Measurements from ENCODE around the gene PPP1CA.
A peak's percentile ranks its signal among the peaks of the same experiment; 100 is the strongest.

Gene PPP1CA

DNA sequence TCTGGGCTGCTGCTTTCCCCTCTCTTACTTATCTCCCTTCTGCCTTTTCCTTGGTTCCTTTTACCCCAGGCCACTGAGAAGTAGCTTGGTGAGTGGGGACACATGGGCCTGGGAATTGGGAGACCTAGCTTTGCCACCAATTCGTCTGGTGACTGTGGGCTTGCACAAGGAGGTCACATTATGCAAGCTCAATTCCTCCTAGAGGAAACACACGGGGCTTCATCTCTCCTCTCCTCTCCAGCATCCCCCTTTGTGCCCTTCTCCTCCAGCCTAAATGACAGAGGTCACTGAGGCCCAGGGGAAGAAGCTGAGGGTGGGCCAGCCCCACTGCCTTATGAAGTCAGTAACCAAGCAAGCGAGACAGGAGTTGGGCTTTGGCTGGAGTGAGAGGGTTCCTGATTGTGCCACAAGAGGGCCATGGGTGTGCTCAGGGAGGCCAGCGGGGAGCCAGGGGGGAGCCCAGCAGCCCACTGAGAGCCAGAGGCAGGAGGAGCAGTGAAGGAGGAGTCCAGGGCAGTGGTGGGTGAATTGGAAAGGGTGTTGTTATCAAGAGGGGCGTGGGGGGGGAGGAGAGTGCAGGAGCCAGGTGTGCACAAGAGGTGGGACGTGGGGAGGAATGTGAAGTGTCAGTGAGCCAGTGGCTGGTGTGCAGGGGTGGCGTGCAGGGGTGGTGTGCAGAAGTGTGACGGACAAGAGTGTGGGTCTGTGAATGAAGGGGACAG lies 30.3 kb downstream of the PPP1CA start:
- no peak for DNase-seq

GRCh38 chr11:67370351-67371076 lies 31.1 kb downstream of the PPP1CA start:
- DNase-seq: no peak

GRCh38 chr11:67369801-67370284 lies 31.8 kb downstream of the PPP1CA start:
- DNase-seq: no peak

DNA sequence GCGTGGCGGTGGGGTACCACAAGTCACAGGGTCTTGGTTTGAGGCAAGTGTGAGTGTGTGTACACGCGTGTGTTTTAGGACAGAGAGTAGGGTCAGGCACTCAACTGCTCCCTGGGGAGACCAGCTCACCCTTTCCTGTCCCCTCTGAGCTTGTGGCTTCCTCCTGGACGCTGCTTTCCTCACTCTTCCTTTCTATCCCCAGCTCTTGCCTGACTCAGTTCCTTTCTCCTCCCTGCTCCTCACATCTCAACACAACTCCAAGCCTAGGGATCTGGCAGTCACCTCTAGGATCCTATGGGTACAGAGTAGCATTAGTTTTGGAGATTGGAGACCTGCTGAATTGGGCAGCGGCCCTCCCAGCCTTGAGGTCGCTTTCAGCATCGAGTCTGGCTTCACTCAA lies 32.4 kb downstream of the PPP1CA start:
- DNase-seq: no peak

DNA sequence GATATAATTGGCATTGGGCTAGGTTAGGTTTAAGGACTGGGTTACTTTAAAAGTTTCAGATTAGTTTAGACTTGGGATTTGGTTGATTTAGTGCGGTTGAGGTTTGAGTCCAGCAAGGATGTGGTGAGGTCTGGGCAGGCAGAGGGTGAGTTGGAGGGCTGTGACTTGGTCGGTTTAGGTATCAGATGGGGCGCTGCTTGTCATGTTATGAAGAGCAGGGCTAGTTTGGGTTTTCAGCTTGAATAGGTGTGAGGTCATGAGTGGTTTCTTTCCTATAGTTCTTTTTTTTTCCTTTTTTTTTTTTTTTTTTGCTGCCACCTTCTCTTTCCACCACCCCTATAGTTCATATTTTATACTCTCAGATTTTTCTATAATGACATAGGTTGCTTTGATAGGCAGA lies 33.0 kb downstream of the PPP1CA start:
- no peak for DNase-seq

DNA sequence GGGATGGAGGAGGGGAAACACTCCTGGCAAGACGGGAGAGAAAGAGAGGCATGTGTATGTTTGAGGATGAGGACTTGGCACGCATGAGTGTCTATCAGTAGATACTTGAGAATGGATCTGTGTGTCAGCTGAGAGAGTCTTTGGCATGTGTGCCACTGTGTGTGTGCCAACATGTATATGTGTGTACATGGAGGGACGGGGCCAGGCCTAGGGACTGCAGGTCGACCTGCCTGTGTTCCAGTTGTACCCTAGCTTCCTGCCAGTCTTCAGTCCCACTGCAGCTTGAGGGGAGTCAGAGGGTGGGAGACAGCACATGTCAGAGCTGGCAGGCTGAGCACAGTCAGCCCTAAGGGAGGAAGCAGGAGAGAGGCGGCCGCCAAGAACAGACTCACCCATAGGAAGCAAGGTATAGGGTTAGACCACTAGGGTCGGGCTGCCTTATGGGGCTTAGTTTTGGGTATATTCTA lies 33.9 kb downstream of the PPP1CA start:
- no peak for DNase-seq

GRCh38 chr11:67366961-67367760 lies 34.5 kb downstream of the PPP1CA start:
- DNase-seq: no peak

GRCh38 chr11:67366546-67366945 lies 35.1 kb downstream of the PPP1CA start:
- DNase-seq: no peak

- DNase-seq: no peak
These were observed 35.8 kb downstream of the PPP1CA start for GRCh38 chr11:67365736-67366444.

DNA sequence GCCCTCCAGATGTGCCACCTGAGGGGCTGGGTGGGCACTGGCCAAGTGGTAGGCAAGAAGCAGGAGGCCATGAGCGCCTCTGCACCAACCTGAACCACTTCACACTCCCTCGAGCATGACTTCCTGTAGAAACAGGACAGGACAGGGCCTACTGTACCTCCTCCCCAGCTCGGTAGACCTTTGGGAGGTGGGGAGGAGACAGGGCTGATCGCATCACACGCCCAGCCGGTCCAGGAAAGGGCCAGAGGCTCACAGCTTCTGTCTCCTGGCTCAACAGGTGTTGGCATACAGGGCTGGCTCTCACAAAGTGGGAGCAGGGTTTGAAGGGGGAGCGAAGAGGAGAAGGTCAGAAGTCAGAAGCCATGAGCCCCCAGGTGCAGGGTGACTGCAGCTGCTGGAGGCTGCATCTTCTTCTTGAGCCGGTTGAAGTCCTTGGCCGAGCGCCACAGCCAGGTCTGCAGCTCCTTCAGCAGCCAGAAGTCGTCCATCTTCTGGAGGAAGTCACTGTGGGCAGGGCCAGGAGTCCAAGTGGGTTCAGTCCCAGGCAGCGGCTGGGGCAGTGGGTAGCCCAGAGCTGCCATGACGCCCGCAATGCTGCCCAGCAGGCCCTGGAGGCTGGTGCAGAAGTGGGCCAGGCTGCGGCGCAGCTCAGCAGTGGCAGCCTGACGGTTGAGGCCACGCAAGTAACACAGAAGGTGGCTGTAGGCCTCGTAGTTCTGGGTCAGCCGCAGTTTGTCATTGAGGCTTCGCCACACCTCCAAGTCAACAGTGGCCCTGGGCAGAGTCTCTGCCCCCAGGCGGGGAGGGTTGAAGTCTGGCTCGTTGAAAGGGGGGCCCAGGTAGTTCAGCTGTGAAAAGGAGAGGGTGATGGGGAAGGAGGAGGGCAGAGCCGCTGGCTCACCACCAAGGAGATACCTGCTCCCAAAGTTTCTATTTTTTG lies 36.6 kb downstream of the PPP1CA start:
- DNase-seq: no peak

- DNase-seq: no peak
These were observed 37.5 kb downstream of the PPP1CA start for GRCh38 chr11:67364169-67364568.

GRCh38 chr11:67357831-67358670 lies 43.6 kb downstream of the PPP1CA start:
- no peak for DNase-seq

- peak in 25 of 56 donors; percentile 8 to 63 (median 32) for DNase-seq
These were observed 44.6 kb downstream of the PPP1CA start for GRCh38 chr11:67356864-67357561.

GRCh38 chr11:67356387-67356863 lies 45.2 kb downstream of the PPP1CA start:
- no peak for DNase-seq

DNA sequence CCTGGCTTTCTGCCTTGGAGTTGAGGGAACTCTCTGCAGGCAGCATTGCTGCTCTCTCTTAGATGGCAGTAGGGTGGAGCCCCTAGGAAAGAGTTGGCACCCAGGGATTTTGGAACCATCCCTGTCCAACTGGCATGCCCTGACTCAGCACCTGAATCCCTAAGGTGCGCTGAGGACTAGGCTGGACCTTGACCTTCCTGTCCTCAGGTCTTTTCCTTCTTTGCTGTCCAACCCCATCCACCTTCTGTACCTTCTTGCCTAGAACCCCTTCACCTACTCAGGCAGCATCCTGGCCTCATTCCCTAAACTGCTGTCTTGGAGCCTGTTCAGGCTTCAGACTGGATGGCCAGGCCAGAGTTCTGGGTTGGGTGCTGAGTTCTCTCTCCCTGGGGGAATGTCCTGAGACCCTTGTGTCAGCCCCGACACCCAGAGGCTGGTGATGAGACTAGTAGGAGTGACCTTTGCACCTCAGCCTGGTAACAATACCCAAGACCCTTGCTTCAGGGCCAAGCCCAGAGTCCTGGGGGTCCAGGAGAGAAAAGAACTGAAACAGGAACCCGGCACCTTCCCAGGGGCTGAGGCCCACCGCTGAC lies 45.8 kb downstream of the PPP1CA start:
- DNase-seq: no peak

GRCh38 chr11:67355023-67355793 lies 46.5 kb downstream of the PPP1CA start:
- DNase-seq: no peak
